ENCODE measurements around the gene ATP13A4. TPM values are rescaled to one million over a fixed set of nuclear protein-coding genes. Genes with fewer than 3 reads are reported as not detected.

The ATP13A4 gene
- total and polyA plus RNA-seq, 2 of the 8 experiments (the other 6 are each of a cell fraction or from before 2014, with no cell fraction given) = 0.12 TPM; not detected in 1

DNA sequence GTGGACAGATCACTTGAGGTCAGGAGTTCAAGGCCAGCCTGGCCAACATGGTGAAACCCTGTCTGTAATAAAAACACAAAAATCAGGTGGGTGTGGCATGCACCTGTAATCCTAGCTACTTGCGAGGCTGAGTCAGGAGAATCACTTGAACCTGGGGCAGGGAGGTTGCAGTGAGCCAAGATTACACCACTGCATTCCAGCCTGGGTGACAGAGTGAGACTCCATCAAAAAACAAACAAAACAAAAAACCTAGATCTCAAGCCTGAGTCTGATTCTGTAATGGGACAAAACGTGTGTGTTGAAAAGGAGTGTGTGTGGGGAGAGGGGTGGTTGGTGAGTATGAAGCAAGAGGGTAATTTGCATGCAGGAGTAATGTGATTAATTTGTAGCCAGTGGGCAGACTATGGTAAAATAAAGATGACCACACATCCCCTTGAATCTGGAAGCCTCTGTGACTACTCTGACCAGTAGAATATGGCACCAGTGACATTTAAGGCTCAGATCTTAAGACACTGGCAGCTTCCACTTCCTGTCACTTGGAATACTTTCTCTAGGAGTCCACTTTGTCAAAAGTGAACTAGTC, 19.9 kb upstream of the ATP13A4 start:
- Histone ChIP-seq H2BK12ac (ENCODE audit: low read depth, low read length) (no peak overlapping the region; the same call in 1 of the 2 replicates), H2AFZ (ENCODE audit: low read length) (no peak overlapping the region), H3K4me3 (ENCODE audit: extremely low read depth in 1 of 4, insufficient read depth in 2 of 4, low read depth in 3 of 4, low read length in 4 of 4) (no peak overlapping the region), H2AK5ac (ENCODE audit: low read depth, low read length) (no peak overlapping the region), H3K56ac (replicated peaks; ENCODE audit: insufficient read length, low read depth, low read length) (no peak overlapping the region), H2BK5ac (ENCODE audit: low read depth, low read length) (no peak overlapping the region), H4K91ac (replicated peaks; ENCODE audit: insufficient read length, low read length) (no peak overlapping the region), H3K27ac (ENCODE audit: low read depth, low read length) (no peak overlapping the region), H3K4ac (replicated peaks; ENCODE audit: insufficient read length, low read depth, low read length) (no peak overlapping the region), H3K9ac (replicated peaks in 1 of 4; ENCODE audit: extremely low read depth in 1 of 4, low read depth in 3 of 4, low read length in 3 of 4) (no peak overlapping the region), H2BK15ac (ENCODE audit: low read length) (no peak overlapping the region), H3K9me3 (ENCODE audit: insufficient read depth in 2 of 2, low read depth in 1 of 2, low read length in 1 of 2) (no peaks in the 10 kb centered on the region), H2BK20ac (ENCODE audit: low read length) (no peak overlapping the region), H3K23ac (ENCODE audit: insufficient read length) (no peak overlapping the region), H3K27me3 (replicated peaks in 1 of 4; ENCODE audit: control insufficient read depth in 3 of 4, extremely low read depth in 1 of 4, insufficient read depth in 3 of 4, low read length in 3 of 4) (no peaks in the 10 kb centered on the region), H3K79me1 (ENCODE audit: low read depth, low read length) (no peaks in the 10 kb centered on the region), H3K14ac (ENCODE audit: insufficient read length) (no peak overlapping the region), H2BK120ac (replicated peaks; ENCODE audit: low read depth, low read length) (no peak overlapping the region), H3K79me2 (ENCODE audit: control insufficient read depth in 1 of 2, insufficient read depth in 2 of 2, low read length in 2 of 2) (no peaks in the 10 kb centered on the region), H4K8ac (ENCODE audit: extremely low read depth, insufficient read depth, low read length) (no peak overlapping the region), H3K36me3 (ENCODE audit: control insufficient read depth in 2 of 4, insufficient read depth in 4 of 4, low read length in 3 of 4) (no peaks in the 10 kb centered on the region), H3K23me2 (ENCODE audit: low read depth, low read length) (no peaks in the 10 kb centered on the region), H3K18ac (ENCODE audit: extremely low read depth, low read length) (no peak overlapping the region), H3K4me2 (ENCODE audit: insufficient read depth in 1 of 2, low read depth in 2 of 2, low read length in 2 of 2) (no peak overlapping the region), H3K4me1 (replicated peaks in 1 of 4; ENCODE audit: control insufficient read depth in 3 of 4, insufficient read depth in 4 of 4, low read length in 3 of 4) (no peaks in the 10 kb centered on the region; a peak in 1 of 7 replicates), H4K20me1 (replicated peaks in 1 of 2; ENCODE audit: control insufficient read depth in 1 of 2, insufficient read depth in 2 of 2, low read length in 2 of 2) (no peaks in the 10 kb centered on the region), H4K5ac (ENCODE audit: insufficient read length, low read depth, low read length) (no peak overlapping the region)
- ChIA-PET CTCF (ENCODE audit: partially characterized antibody) (interaction anchor here (0.7 to 3.0 kb wide), 4 partner anchors 10 to 759 kb away, joined by 3 to 9 read pairs (median 4); no protein-coding TSS in a partner anchor), POLR2A (ENCODE audit: partially characterized antibody) (no interaction called here)
- TF ChIP-seq CHD2 (IDR thresholded peaks at IDR 0.05; ENCODE audit: low read length) (no peak), NRF1 (IDR thresholded peaks at IDR 0.05; ENCODE audit: low read depth, low read length) (no peak)
- FAIRE-seq = no peak
- 85 to 100% methylated on average over 1 to 2 of the region's 2 CpGs for WGBS, 2 experiments (ENCODE audit: extremely low coverage in 1 of 2, insufficient coverage in 1 of 2, insufficient read length in 1 of 2, insufficient replicate concordance in 2 of 2, low coverage in 1 of 2, low lambda C conversion rate in 2 of 2, missing lambda C conversion rate in 1 of 2)
- DNase-seq (ENCODE audit: low read depth in 1 of 2, low spot score in 2 of 2) = no peak
